Panc1 (cell line): ENCODE measurements around the gene ETFRF1.

Experiments
- CTCF ChIP-seq: fragments of 450-650 bp; IDR thresholded peaks from 2 replicates; pipeline ENCODE4 v1.5.1; 2017; ENCODE audit warnings: mild to moderate bottlenecking
- POLR2AphosphoS5 ChIP-seq: IDR thresholded peaks from 2 replicates; pipeline ENCODE4 v1.6.1; 2012; ENCODE audit warnings: mild to moderate bottlenecking, low read depth, low read length, moderate library complexity
- TCF7L2 ChIP-seq: IDR thresholded peaks from 2 replicates; pipeline ENCODE4 v1.6.1; 2011; ENCODE audit warnings: mild to moderate bottlenecking, low read depth, low read length, inconsistent platforms
- TF ChIP-seq, protein P1 (sequence below), 2 experiments: IDR thresholded peaks; 2 replicates each; pipeline ENCODE4 v1.6.1; 2011 to 2012; ENCODE audit warnings: low read depth in 2 of 2, control low read depth in 1 of 2, low read length in 1 of 2, mild to moderate bottlenecking in 1 of 2, moderate library complexity in 1 of 2; ENCODE audit not compliant: insufficient read depth in 1 of 2

- TF ChIP-seq CTCF = no peak
- no peak for TF ChIP-seq POLR2AphosphoS5
- TF ChIP-seq TCF7L2 = no peak
- TF ChIP-seq, protein P1, sequence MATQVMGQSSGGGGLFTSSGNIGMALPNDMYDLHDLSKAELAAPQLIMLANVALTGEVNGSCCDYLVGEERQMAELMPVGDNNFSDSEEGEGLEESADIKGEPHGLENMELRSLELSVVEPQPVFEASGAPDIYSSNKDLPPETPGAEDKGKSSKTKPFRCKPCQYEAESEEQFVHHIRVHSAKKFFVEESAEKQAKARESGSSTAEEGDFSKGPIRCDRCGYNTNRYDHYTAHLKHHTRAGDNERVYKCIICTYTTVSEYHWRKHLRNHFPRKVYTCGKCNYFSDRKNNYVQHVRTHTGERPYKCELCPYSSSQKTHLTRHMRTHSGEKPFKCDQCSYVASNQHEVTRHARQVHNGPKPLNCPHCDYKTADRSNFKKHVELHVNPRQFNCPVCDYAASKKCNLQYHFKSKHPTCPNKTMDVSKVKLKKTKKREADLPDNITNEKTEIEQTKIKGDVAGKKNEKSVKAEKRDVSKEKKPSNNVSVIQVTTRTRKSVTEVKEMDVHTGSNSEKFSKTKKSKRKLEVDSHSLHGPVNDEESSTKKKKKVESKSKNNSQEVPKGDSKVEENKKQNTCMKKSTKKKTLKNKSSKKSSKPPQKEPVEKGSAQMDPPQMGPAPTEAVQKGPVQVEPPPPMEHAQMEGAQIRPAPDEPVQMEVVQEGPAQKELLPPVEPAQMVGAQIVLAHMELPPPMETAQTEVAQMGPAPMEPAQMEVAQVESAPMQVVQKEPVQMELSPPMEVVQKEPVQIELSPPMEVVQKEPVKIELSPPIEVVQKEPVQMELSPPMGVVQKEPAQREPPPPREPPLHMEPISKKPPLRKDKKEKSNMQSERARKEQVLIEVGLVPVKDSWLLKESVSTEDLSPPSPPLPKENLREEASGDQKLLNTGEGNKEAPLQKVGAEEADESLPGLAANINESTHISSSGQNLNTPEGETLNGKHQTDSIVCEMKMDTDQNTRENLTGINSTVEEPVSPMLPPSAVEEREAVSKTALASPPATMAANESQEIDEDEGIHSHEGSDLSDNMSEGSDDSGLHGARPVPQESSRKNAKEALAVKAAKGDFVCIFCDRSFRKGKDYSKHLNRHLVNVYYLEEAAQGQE (IDR thresholded peaks at IDR 0.05; ENCODE audit: insufficient read depth in 1 of 2, low read depth in 2 of 2, low read length in 1 of 2) = no peak
These were observed 5.7 kb downstream of the ETFRF1 start for GRCh38 chr12:25200703-25201102.
